Measurements from ENCODE around the gene SLC23A3.

Gene SLC23A3, protein sequence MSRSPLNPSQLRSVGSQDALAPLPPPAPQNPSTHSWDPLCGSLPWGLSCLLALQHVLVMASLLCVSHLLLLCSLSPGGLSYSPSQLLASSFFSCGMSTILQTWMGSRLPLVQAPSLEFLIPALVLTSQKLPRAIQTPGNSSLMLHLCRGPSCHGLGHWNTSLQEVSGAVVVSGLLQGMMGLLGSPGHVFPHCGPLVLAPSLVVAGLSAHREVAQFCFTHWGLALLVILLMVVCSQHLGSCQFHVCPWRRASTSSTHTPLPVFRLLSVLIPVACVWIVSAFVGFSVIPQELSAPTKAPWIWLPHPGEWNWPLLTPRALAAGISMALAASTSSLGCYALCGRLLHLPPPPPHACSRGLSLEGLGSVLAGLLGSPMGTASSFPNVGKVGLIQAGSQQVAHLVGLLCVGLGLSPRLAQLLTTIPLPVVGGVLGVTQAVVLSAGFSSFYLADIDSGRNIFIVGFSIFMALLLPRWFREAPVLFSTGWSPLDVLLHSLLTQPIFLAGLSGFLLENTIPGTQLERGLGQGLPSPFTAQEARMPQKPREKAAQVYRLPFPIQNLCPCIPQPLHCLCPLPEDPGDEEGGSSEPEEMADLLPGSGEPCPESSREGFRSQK

GRCh38 chr2:219169930-219170654 lies at the start of gene SLC23A3:
Gene SLC23A3, minus strand, starts transcription at chr2:219170029. Its CDS starts 45 bp downstream, at chr2:219169984.
- DNase-seq (ENCODE audit: low read depth): no peak

GRCh38 chr2:219218732-219219701 lies 49.2 kb upstream of the SLC23A3 start, which contains the start of gene ABCB6:
Gene ABCB6, minus strand, starts transcription at chr2:219218958. Its CDS starts 285 bp downstream, at chr2:219218673.
- peak; percentile 94 for DNase-seq (ENCODE audit: low read depth)

- DNase-seq (ENCODE audit: low read depth): peak; percentile 90
Observed at GRCh38 chr2:219218217-219218731, 48.4 kb upstream of the SLC23A3 start.

DNA sequence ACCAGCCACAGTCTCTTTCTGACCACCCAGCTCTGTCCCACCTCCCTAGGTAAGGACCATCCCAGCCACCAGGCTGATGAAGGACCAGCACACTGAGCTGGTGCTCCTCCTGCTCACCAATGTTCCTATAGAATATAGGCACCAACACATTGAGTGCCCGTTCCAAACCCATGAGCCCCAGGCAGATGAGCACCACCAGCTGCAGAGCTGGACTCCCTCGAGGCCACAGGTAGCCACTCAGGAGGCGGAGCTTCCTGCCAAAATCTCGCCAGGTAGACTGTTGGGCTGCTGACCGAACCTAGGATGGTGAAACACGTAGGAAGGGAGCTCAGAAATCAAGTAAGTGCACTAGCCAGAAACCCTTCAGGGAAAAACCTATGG lies 46.7 kb upstream of the SLC23A3 start:
- DNase-seq (ENCODE audit: low read depth): no peak

DNA sequence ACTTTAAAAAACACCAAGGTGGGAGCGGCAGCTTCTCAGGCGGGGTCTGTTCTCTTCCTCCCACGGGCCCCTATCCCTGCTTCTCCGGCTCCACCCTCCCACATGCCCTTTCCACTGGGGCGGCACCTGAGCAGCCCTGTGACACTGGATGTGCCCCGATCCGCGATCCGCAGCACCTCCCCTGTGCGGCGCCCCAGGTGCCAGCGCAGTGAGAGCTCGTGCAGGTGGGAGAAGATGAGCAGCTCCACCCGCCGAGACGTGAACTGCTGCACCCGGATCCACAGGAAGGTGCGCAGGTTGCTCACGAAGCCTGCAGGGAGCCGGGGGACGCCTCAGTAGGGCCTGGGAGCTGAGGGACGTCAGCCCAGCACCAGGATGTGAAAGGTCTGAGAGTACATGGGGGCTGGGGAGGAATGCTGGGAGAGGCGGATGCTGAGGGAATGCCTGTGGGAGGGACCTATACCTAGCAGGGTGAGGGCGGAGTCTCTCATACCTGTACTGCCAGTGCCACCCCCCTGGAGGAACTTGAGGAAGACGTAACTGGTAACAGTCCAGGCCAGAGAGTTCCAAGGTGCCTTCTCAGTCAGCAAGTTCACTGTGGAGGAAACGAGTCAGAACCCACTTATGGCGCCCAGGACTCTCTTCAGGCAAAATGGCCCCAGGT lies 46.2 kb upstream of the SLC23A3 start:
- no peak for DNase-seq (ENCODE audit: low read depth)

DNA sequence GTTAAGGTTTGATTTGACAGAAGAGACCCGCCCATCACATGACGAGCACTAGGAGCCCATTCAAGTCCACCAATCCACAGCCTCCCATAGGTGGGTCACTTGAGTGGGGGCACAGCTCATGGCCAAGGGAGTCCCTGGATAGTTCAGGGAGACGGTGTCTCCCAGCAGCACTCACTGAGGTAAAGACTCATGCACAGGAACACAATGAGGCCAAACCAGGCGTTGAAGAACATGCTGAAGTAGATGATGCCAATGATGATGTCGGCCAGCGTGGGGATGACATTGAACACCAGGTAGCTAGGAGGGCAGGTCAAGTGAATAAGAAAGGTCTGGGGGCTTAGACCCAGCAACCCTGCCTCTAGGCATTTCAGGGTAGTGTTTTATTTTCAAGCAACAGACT lies 45.0 kb upstream of the SLC23A3 start:
- DNase-seq (ENCODE audit: low read depth): no peak

DNA sequence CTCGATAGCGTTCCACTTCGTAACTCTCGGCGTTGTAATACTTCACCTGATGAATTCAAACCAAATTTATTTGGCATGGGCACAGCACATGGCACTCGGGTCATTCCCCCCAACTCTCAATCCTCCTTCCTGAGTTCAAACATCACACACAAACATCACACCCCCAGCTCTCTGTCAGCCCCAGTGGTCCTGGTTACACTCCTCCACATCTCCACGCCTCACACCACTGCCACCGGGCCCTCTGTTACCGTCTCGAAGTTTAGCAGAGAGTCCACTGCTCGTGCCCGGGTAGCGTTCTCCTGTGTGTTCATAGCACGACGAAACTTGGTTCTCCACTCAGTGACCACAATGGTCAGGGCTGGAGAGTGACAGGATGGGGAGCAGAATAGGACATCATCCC lies 44.3 kb upstream of the SLC23A3 start:
- no peak for DNase-seq (ENCODE audit: low read depth)

DNA sequence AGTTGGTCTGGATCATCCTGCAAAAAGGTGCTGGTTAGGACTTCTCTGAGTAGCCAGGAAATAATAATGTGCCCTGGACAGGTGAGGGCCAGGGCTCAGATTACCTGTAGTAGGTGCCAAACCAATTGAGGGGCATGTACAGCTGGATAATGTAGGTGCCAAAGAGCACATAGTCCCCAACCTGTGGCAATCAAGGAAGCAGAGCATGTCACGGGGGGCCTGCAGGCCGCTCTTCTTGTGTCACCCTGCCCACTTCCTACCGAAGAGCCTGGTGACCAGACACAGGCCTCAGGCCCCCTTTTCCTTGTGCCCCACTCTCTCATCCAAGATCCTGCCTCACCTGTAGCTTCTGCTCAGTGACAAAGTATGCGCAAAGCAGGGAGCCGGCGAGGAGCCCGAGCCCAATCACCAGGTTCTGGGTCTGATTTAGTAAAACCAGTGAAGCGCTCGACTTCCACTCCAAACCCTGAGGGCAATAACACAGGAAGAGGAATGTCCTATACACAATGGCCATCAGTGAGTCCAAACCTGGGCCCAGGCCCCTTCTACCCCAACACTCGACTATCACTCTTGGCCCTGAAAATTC lies 43.8 kb upstream of the SLC23A3 start:
- DNase-seq (ENCODE audit: low read depth): no peak

DNA sequence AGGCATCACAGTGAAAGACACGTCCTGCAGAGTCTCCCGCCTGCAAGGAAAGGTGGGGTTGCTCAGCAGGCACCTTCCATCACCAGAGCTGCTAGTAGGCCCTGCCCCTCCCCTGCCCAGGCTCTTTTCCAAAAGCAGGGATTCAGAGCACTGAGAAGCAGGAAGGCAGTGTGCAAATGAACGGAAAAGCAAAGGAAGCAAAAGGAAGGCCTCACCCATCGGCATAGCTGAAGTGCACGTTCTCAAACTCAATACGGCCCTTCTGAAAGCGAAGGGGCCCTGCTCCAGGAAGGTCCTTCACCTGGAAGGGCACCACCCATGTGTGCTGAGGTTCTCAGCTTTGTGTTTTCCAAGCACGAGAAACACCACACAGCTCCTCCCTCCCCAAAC lies 43.2 kb upstream of the SLC23A3 start:
- no peak for DNase-seq (ENCODE audit: low read depth)

DNA sequence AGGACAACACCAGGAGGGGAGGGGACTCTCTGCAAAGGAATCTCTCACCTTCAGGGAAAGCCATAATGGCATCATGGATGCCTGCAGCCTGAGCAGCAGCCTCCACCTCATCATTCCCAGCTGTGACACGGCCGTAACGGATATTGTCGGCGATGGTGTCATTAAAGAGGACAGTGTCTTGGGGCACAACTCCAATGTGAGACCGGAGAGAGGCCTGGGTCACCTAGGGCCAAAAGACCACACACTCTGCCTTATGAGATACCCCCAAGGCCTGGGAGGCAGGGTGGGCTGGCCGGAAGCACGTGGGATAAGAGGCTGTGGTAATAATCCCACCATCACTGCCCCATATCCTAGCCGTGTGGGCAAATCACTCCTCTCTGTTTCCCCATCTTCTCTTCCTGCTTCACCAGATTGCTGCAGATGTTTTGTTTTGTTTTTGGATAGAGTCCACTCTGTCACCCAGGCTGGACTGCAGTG lies 41.1 kb upstream of the SLC23A3 start:
- no peak for DNase-seq (ENCODE audit: low read depth)

- DNase-seq (ENCODE audit: low read depth): no peak
Observed at GRCh38 chr2:219210196-219210885, 40.5 kb upstream of the SLC23A3 start.

DNA sequence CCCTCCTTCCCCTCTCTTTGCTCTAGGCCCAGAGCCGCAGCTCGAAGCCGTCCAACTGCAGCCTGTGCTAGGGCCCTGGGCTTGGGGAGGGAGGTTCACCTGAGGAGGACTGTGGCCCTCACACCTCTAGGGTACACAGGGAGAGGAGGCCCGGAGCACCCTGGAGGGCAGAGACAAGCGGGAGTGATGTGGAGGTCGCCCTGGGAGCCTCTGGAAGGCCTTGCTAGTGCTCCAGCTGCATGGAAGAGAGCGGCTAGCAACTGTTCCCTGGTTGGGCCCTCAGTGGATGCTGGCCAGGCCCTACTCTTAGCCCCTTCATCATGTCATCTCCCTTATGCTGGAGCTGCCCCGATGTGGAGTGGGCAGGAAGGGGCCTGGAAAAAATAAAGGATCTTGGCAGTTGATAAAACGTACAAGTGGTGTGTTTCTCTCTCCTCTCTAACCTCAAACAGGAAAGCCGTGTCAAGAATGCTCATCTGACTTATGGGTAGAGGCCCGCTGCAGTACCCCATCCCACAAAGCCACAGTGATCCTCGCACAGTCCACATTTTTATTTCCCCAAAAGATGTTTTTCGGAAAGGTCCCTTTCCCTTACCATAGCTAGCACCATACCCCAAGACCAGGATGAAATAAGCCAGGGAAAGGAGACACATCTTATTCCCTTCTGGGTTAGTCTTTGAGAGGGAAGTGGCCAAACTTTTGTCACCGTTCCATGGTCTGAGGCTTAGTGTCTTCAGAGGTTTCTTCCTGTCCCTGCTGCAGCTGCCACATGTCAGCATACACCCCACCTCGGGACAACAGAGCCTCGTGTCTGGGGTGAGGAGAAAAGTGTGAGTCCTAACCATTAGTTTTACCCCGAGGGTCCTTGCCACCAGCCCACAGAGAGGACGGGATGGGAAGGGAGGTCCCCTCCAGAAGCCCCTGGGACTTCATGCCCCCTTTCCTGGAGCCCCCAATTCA lies 39.7 kb upstream of the SLC23A3 start:
- DNase-seq (ENCODE audit: low read depth): no peak

- peak; percentile 21 for DNase-seq (ENCODE audit: low read depth)
Observed at GRCh38 chr2:219207884-219208740, 38.3 kb upstream of the SLC23A3 start.

DNA sequence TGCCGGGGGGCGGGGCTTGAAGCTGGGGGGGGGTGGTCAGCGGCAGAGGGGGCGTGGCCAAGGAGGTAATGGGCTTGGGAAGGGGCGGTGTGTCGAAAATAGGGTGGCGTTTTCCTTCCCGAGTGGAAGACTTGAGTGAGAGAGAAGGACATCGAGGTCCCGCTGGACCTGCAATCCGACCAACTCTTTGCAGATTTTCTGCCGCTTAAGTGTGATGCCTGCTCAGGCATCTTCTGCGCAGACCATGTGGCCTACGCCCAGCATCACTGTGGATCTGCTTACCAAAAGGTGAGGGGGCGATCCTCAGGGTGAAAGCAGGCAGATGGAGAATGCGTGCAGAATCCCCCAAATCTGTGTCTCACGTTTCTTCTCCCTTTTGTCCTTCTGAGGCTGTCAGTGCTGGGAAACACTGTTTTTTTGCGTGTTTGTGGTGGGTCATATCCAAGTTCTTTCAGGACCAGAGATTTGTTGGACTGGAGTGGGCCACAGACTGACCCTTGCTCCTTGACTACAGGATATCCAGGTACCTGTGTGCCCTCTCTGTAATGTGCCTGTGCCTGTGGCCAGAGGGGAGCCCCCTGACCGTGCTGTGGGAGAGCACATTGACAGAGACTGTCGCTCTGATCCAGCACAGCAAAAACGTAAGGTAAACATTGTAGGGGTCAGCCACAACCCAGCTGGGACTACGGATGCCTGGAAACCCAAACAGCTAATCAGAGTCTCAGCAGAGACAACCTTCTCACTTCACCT lies 37.5 kb upstream of the SLC23A3 start:
- peak; percentile 11 for DNase-seq (ENCODE audit: low read depth)

GRCh38 chr2:219206328-219207133 lies 36.7 kb upstream of the SLC23A3 start, which contains the start of gene ZFAND2B:
Gene ZFAND2B, plus strand, starts transcription at chr2:219206782. Its CDS starts 206 bp downstream, at chr2:219206988.
- DNase-seq (ENCODE audit: low read depth): peak; percentile 91

DNA sequence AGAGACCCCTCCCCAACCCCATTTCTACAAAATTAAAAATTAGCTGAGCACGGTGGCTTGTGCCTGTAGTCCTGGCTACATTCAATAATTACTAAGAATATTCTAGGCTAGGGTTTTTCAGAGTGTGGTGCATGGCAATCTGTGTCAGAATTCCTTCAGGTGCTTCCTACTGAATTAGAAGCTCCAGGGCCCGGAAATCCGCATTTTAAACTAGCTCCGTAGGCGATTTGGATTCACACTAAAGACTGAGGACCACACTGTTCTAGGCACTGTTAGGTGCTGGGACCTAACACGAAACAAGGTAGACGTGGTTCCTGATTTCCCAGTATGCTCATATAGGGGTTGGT lies 36.1 kb upstream of the SLC23A3 start:
- no peak for DNase-seq (ENCODE audit: low read depth)

Data from iris pigment epithelial cell (primary cell).